Measurements from ENCODE around the gene RAB5B. TPM values are rescaled to one million over a fixed set of nuclear protein-coding genes. Genes with fewer than 3 reads are reported as not detected.
A peak's percentile ranks its signal among the peaks of the same experiment; 100 is the strongest.

Gene RAB5B
- total and polyA plus RNA-seq, 7 experiments from 2014 or later: 45.2 to 109 (median 69.6) TPM

- H3K4me3 Mint-ChIP-seq: peak overlapping the region in 5 of 10 donors; percentile 18 to 51 (median 34)
- ChIA-PET CTCF (no interaction called here), POLR2A (interaction anchor here (0.6 to 3.3 kb wide), 3 partner anchors 15 to 1053 kb away, joined by 3 to 47 read pairs (median 15); no protein-coding TSS in a partner anchor)
- peak overlapping the region in 3 of 9 donors; percentile 41 to 86 (median 42) for H3K27ac Mint-ChIP-seq
- Histone ChIP-seq H3K9me3 (ENCODE audit: control insufficient read depth in 2 of 3, low read length in 3 of 3) (no peaks in the 10 kb centered on the region), H3K36me3 (ENCODE audit: control insufficient read depth in 2 of 3, insufficient read depth in 3 of 3, low read length in 3 of 3) (peaks cover 0 to 4% (median 0%) of the 10 kb centered on the region in 3 experiments), H3K4me1 (ENCODE audit: control insufficient read depth in 2 of 2, insufficient read depth in 2 of 2, low read length in 2 of 2) (peaks cover 12 to 30% of the 10 kb centered on the region in 2 donors), H3K27me3 (ENCODE audit: control insufficient read depth in 2 of 2, insufficient read depth in 2 of 2, low read length in 2 of 2) (no peaks in the 10 kb centered on the region), H3K27ac (ENCODE audit: low read depth, low read length) (peak overlapping the region; percentile 88), H3K4me3 (ENCODE audit: low read length) (no peak overlapping the region)
- H3K9me3 Mint-ChIP-seq: no peaks in the 10 kb centered on the region
- no peak for DNase-seq
- peaks cover 14 to 42% (median 24%) of the 10 kb centered on the region in 7 donors for H3K4me1 Mint-ChIP-seq
- intact Hi-C loops (cut with micrococcal nuclease): loop anchor here in 1 of 2 donors (2.0 to 10.0 kb wide), 6 partner anchors 15 to 665 kb away; partner anchors contain the start of genes MYL6, RNF41, SMARCC2 and STAT2
- ATAC-seq: no peak
- no peaks in the 10 kb centered on the region for H3K27me3 Mint-ChIP-seq
- H3K36me3 Mint-ChIP-seq: peaks cover 0 to 13% (median 0%) of the 10 kb centered on the region in 5 donors
These were observed 1.8 kb upstream of the RAB5B start for GRCh38 chr12:55972042-55972441.

- Histone ChIP-seq H3K27ac (ENCODE audit: low read depth, low read length) (peak overlapping the region; percentile 88), H3K4me3 (ENCODE audit: low read length) (peak overlapping the region; percentile 78), H3K9me3 (ENCODE audit: control insufficient read depth in 2 of 3, low read length in 3 of 3) (no peaks in the 10 kb centered on the region), H3K36me3 (ENCODE audit: control insufficient read depth in 2 of 3, insufficient read depth in 3 of 3, low read length in 3 of 3) (peaks cover 0 to 4% (median 0%) of the 10 kb centered on the region in 3 experiments), H3K27me3 (ENCODE audit: control insufficient read depth in 2 of 2, insufficient read depth in 2 of 2, low read length in 2 of 2) (no peaks in the 10 kb centered on the region), H3K4me1 (ENCODE audit: control insufficient read depth in 2 of 2, insufficient read depth in 2 of 2, low read length in 2 of 2) (peaks cover 8 to 27% of the 10 kb centered on the region in 2 donors)
- Mint-ChIP-seq H3K4me1 (peaks cover 16 to 41% (median 24%) of the 10 kb centered on the region in 7 donors), H3K27ac (peak overlapping the region in 3 of 9 donors; percentile 41 to 86 (median 42)), H3K9me3 (no peaks in the 10 kb centered on the region), H3K36me3 (peaks cover 0 to 13% (median 0%) of the 10 kb centered on the region in 5 donors), H3K4me3 (peak overlapping the region in 5 of 10 donors; percentile 18 to 51 (median 34)), H3K27me3 (no peaks in the 10 kb centered on the region)
- intact Hi-C loops (cut with micrococcal nuclease): loop anchor here in 1 of 2 donors (2.0 to 10.0 kb wide), 6 partner anchors 16 to 665 kb away; partner anchors contain the start of genes MYL6, RNF41, SMARCC2 and STAT2
- DNase-seq: no peak
- ChIA-PET POLR2A (interaction anchor here (0.6 to 3.3 kb wide), 3 partner anchors 15 to 1052 kb away, joined by 3 to 47 read pairs (median 15); no protein-coding TSS in a partner anchor), CTCF (no interaction called here)
- ATAC-seq: no peak
These were observed 1.4 kb upstream of the RAB5B start for GRCh38 chr12:55972456-55972855.

GRCh38 chr12:55972911-55973598 is 823 bp upstream of the RAB5B start:
- H3K4me1 Mint-ChIP-seq: peaks cover 15 to 35% (median 24%) of the 10 kb centered on the region in 7 donors
- H3K4me3 Mint-ChIP-seq: no peak overlapping the region
- no peaks in the 10 kb centered on the region for H3K9me3 Mint-ChIP-seq
- peak overlapping the region; percentile 88 for H3K27ac ChIP-seq (ENCODE audit: low read depth, low read length)
- peak overlapping the region; percentile 78 for H3K4me3 ChIP-seq (ENCODE audit: low read length)
- no peaks in the 10 kb centered on the region for H3K27me3 ChIP-seq (ENCODE audit: control insufficient read depth in 2 of 2, insufficient read depth in 2 of 2, low read length in 2 of 2)
- peaks cover 8 to 23% of the 10 kb centered on the region in 2 donors for H3K4me1 ChIP-seq (ENCODE audit: control insufficient read depth in 2 of 2, insufficient read depth in 2 of 2, low read length in 2 of 2)
- ChIA-PET POLR2A (interaction anchor here (0.5 to 3.3 kb wide), 41 partner anchors 11 to 673 kb away, joined by 3 to 51 read pairs (median 5); partner anchors contain the start of genes ATP5F1B, BLOC1S1, CNPY2 and DGKA), CTCF (interaction anchor here (0.8 to 2.0 kb wide), 7 partner anchors 11 to 664 kb away, joined by 3 to 7 read pairs (median 5); partner anchors contain the start of gene DNAJC14)
- no peaks in the 10 kb centered on the region for H3K9me3 ChIP-seq (ENCODE audit: control insufficient read depth in 2 of 3, low read length in 3 of 3)
- no peaks in the 10 kb centered on the region for H3K27me3 Mint-ChIP-seq
- H3K36me3 ChIP-seq (ENCODE audit: control insufficient read depth in 2 of 3, insufficient read depth in 3 of 3, low read length in 3 of 3): peaks cover 0 to 4% (median 0%) of the 10 kb centered on the region in 3 experiments
- ATAC-seq: no peak
- intact Hi-C loops (cut with micrococcal nuclease): loop anchor here (1.0 to 10.0 kb wide), 21 partner anchors 16 to 664 kb away; partner anchors contain the start of genes RPS26 (in 2 of the 2), SARNP (in 2 of the 2), ZC3H10 (in 2 of the 2) and CS (in 1 of the 2)
- H3K36me3 Mint-ChIP-seq: peaks cover 0 to 9% (median 0%) of the 10 kb centered on the region in 5 donors
- peak in 2 of 9 donors; percentile 27 to 29 for DNase-seq
- no peak overlapping the region for H3K27ac Mint-ChIP-seq

GRCh38 chr12:55974308-55974730 is 441 bp downstream of the RAB5B start:
- ChIA-PET CTCF (interaction anchor here (0.6 to 2.0 kb wide), 10 partner anchors 10 to 236 kb away, joined by 3 to 7 read pairs (median 5); partner anchors contain the start of genes DNAJC14, ORMDL2 and SARNP), POLR2A (interaction anchor here (0.6 to 3.3 kb wide), 44 partner anchors 10 to 671 kb away, joined by 3 to 51 read pairs (median 6); partner anchors contain the start of genes ATP5F1B, BLOC1S1, DGKA and DNAJC14)
- Histone ChIP-seq H3K9me3 (ENCODE audit: control insufficient read depth in 2 of 3, low read length in 3 of 3) (no peaks in the 10 kb centered on the region), H3K36me3 (ENCODE audit: control insufficient read depth in 2 of 3, insufficient read depth in 3 of 3, low read length in 3 of 3) (peaks cover 0 to 8% (median 0%) of the 10 kb centered on the region in 3 experiments), H3K4me1 (ENCODE audit: control insufficient read depth in 2 of 2, insufficient read depth in 2 of 2, low read length in 2 of 2) (peaks cover 8 to 19% of the 10 kb centered on the region in 2 donors), H3K27ac (ENCODE audit: low read depth, low read length) (peak overlapping the region; percentile 88), H3K4me3 (ENCODE audit: low read length) (peak overlapping the region; percentile 84), H3K27me3 (ENCODE audit: control insufficient read depth in 2 of 2, insufficient read depth in 2 of 2, low read length in 2 of 2) (no peaks in the 10 kb centered on the region)
- peaks cover 18 to 36% (median 31%) of the 10 kb centered on the region in 7 donors for H3K4me1 Mint-ChIP-seq
- no peak overlapping the region for H3K4me3 Mint-ChIP-seq
- peaks cover 0 to 17% (median 3%) of the 10 kb centered on the region in 5 donors for H3K36me3 Mint-ChIP-seq
- intact Hi-C loops (cut with micrococcal nuclease): loop anchor here (1.0 to 10.0 kb wide), 5 partner anchors 8 to 663 kb away; partner anchors contain the start of genes CDK2 (in 1 of the 2), MYL6 (in 1 of the 2), PA2G4 (in 1 of the 2) and PMEL (in 1 of the 2)
- no peaks in the 10 kb centered on the region for H3K27me3 Mint-ChIP-seq
- H3K9me3 Mint-ChIP-seq: no peaks in the 10 kb centered on the region
- DNase-seq (peak in 1 of 9 donors; percentile 53), ATAC-seq (no peak)
- H3K27ac Mint-ChIP-seq: no peak overlapping the region

GRCh38 chr12:55978393-55978792 is 4.5 kb downstream of the RAB5B start:
- ATAC-seq (no peak), DNase-seq (no peak)
- Histone ChIP-seq H3K4me3 (ENCODE audit: low read length) (no peak overlapping the region), H3K9me3 (ENCODE audit: control insufficient read depth in 2 of 3, low read length in 3 of 3) (no peaks in the 10 kb centered on the region), H3K27ac (ENCODE audit: low read depth, low read length) (no peak overlapping the region), H3K27me3 (ENCODE audit: control insufficient read depth in 2 of 2, insufficient read depth in 2 of 2, low read length in 2 of 2) (no peaks in the 10 kb centered on the region), H3K4me1 (ENCODE audit: control insufficient read depth in 2 of 2, insufficient read depth in 2 of 2, low read length in 2 of 2) (peaks cover 3 to 19% of the 10 kb centered on the region in 2 donors), H3K36me3 (ENCODE audit: control insufficient read depth in 2 of 3, insufficient read depth in 3 of 3, low read length in 3 of 3) (peaks cover 0 to 23% (median 7%) of the 10 kb centered on the region in 3 experiments)
- Mint-ChIP-seq H3K27ac (peak overlapping the region in 2 of 9 donors; percentile 46 to 57), H3K36me3 (peaks cover 0 to 28% (median 3%) of the 10 kb centered on the region in 5 donors), H3K9me3 (no peaks in the 10 kb centered on the region), H3K4me3 (no peak overlapping the region), H3K4me1 (peaks cover 18 to 57% (median 47%) of the 10 kb centered on the region in 7 donors), H3K27me3 (no peaks in the 10 kb centered on the region)
- POLR2A ChIA-PET: interaction anchor here (1.7 kb wide), 1 partner anchor 17 kb away, joined by 3 read pairs; no protein-coding TSS in a partner anchor
- CTCF ChIA-PET: no interaction called here
- intact Hi-C loops (cut with micrococcal nuclease): loop anchor here in 1 of 2 donors (10.0 kb wide), 1 partner anchor 206 kb away; the partner anchor contains the start of gene SMARCC2

GRCh38 chr12:55979069-55979468 is 5.2 kb downstream of the RAB5B start:
- no peaks in the 10 kb centered on the region for H3K9me3 Mint-ChIP-seq
- peak overlapping the region in 1 of 10 donors; percentile 28 for H3K4me3 Mint-ChIP-seq
- ATAC-seq: no peak
- no peaks in the 10 kb centered on the region for H3K27me3 Mint-ChIP-seq
- ChIA-PET POLR2A (interaction anchor here (0.8 kb wide), 1 partner anchor 18 kb away, joined by 4 read pairs; the partner anchor contains the start of gene SUOX), CTCF (no interaction called here)
- H3K27ac ChIP-seq (ENCODE audit: low read depth, low read length): no peak overlapping the region
- H3K4me1 ChIP-seq (ENCODE audit: control insufficient read depth in 2 of 2, insufficient read depth in 2 of 2, low read length in 2 of 2): peaks cover 3 to 19% of the 10 kb centered on the region in 2 donors
- H3K36me3 ChIP-seq (ENCODE audit: control insufficient read depth in 2 of 3, insufficient read depth in 3 of 3, low read length in 3 of 3): peaks cover 0 to 28% (median 7%) of the 10 kb centered on the region in 3 experiments
- H3K27me3 ChIP-seq (ENCODE audit: control insufficient read depth in 2 of 2, insufficient read depth in 2 of 2, low read length in 2 of 2): no peaks in the 10 kb centered on the region
- H3K27ac Mint-ChIP-seq: peak overlapping the region in 3 of 9 donors; percentile 14 to 51 (median 24)
- H3K9me3 ChIP-seq (ENCODE audit: control insufficient read depth in 2 of 3, low read length in 3 of 3): no peaks in the 10 kb centered on the region
- H3K4me3 ChIP-seq (ENCODE audit: low read length): no peak overlapping the region
- no peak for DNase-seq
- peaks cover 23 to 57% (median 47%) of the 10 kb centered on the region in 7 donors for H3K4me1 Mint-ChIP-seq
- H3K36me3 Mint-ChIP-seq: peaks cover 0 to 28% (median 3%) of the 10 kb centered on the region in 5 donors
- intact Hi-C loops (cut with micrococcal nuclease): loop anchor here in 1 of 2 donors (10.0 kb wide), 1 partner anchor 206 kb away; the partner anchor contains the start of gene SMARCC2

All from naive thymus-derived CD4-positive, alpha-beta T cell (primary cell).